Upper lobe of left lung (tissue), 4 donors: ENCODE measurements around the gene BET1L.

ENCODE experiments used
- CTCF ChIP-seq, 6 experiments: fragments of 450-650 bp in 4 of 6; fragments of 200-600 bp in 2 of 6; sonication (generic) in 2 of 6; IDR thresholded peaks; one replicate each; pipeline ENCODE4 v1.5.1; 2016 to 2019; ENCODE audit warnings: antibody characterized with exemption in 6 of 6
- EP300 ChIP-seq, 4 donors: sonication (generic); formaldehyde crosslinking; IDR thresholded peaks; one replicate each; pipeline ENCODE4 v1.5.1; 2017; ENCODE audit warnings: antibody characterized with exemption in 4 of 4, control low read depth in 2 of 4
- POLR2A ChIP-seq, 4 donors: fragments of 450-650 bp; IDR thresholded peaks; one replicate each; pipeline ENCODE4 v1.5.1; 2016 to 2017; ENCODE audit warnings: antibody characterized with exemption in 4 of 4, mild to moderate bottlenecking in 2 of 4
- POLR2AphosphoS5 ChIP-seq, 2 donors: sonication (generic); formaldehyde crosslinking; IDR thresholded peaks; one replicate each; pipeline ENCODE4 v1.5.1; 2017; ENCODE audit warnings: antibody characterized with exemption in 2 of 2

- TF ChIP-seq POLR2A (IDR thresholded peaks at IDR 0.05) (no peak), CTCF (IDR thresholded peaks at IDR 0.05) (no peak), EP300 (IDR thresholded peaks at IDR 0.05) (no peak), POLR2AphosphoS5 (IDR thresholded peaks at IDR 0.05) (no peak)
Measured at GRCh38 chr11:209275-210121, 2.3 kb upstream of the BET1L start.
